IPS-18a (cell line): ENCODE data around the gene CNTFR.

Experiments used
- H3K27ac ChIP-seq: one replicate; pipeline ENCODE4 v1.5.1; 2013; ENCODE audit warnings: low read length
- H3K27me3 ChIP-seq: one replicate; pipeline ENCODE4 v1.6.1; 2013; ENCODE audit warnings: mild to moderate bottlenecking, low read length; ENCODE audit not compliant: control insufficient read depth, insufficient read depth
- H3K36me3 ChIP-seq: one replicate; pipeline ENCODE4 v1.6.1; 2013; ENCODE audit warnings: low read depth, low read length; ENCODE audit not compliant: control insufficient read depth
- H3K4me1 ChIP-seq: one replicate; pipeline ENCODE4 v1.6.1; 2013; ENCODE audit warnings: low read depth, low read length; ENCODE audit not compliant: control insufficient read depth
- H3K4me3 ChIP-seq: one replicate; pipeline ENCODE4 v1.5.1; 2013; ENCODE audit warnings: low read length
- H3K9ac ChIP-seq: one replicate; pipeline ENCODE4 v1.6.1; 2013; ENCODE audit warnings: mild to moderate bottlenecking, low read length, moderate library complexity
- H3K9me3 ChIP-seq: one replicate; pipeline ENCODE4 v1.6.1; 2013; ENCODE audit warnings: low read depth, low read length; ENCODE audit not compliant: control insufficient read depth

CNTFR gene

GRCh38 chr9:34592895-34593601 lies 3.5 kb upstream of the CNTFR start:
- no peak overlapping the region for H3K9ac ChIP-seq
- H3K4me1 ChIP-seq: peaks cover 15% of the 10 kb centered on the region
- H3K4me3 ChIP-seq: no peak overlapping the region
- peaks cover 66% of the 10 kb centered on the region for H3K27me3 ChIP-seq
- H3K27ac ChIP-seq: no peak overlapping the region
- H3K9me3 ChIP-seq: no peaks in the 10 kb centered on the region
- H3K36me3 ChIP-seq: no peaks in the 10 kb centered on the region

- Histone ChIP-seq H3K27ac (no peak overlapping the region), H3K36me3 (no peaks in the 10 kb centered on the region), H3K27me3 (peaks cover 75% of the 10 kb centered on the region), H3K9me3 (no peaks in the 10 kb centered on the region), H3K4me1 (peaks cover 15% of the 10 kb centered on the region), H3K4me3 (no peak overlapping the region), H3K9ac (no peak overlapping the region)
Measured at GRCh38 chr9:34591917-34592866, 2.7 kb upstream of the CNTFR start.

- Histone ChIP-seq H3K36me3 (no peaks in the 10 kb centered on the region), H3K27ac (no peak overlapping the region), H3K4me3 (peak overlapping the region; percentile 65), H3K4me1 (peaks cover 18% of the 10 kb centered on the region), H3K9me3 (no peaks in the 10 kb centered on the region), H3K27me3 (peaks cover 83% of the 10 kb centered on the region), H3K9ac (no peak overlapping the region)
Measured at GRCh38 chr9:34591248-34591916, 1.9 kb upstream of the CNTFR start.

GRCh38 chr9:34590381-34591247 lies 1.1 kb upstream of the CNTFR start:
- Histone ChIP-seq H3K27me3 (peaks cover 91% of the 10 kb centered on the region), H3K27ac (no peak overlapping the region), H3K36me3 (no peaks in the 10 kb centered on the region), H3K4me1 (peaks cover 25% of the 10 kb centered on the region), H3K9me3 (no peaks in the 10 kb centered on the region), H3K9ac (no peak overlapping the region), H3K4me3 (peak overlapping the region; percentile 65)

GRCh38 chr9:34588671-34589635 lies 571 bp downstream of the CNTFR start:
- Histone ChIP-seq H3K4me3 (peak overlapping the region; percentile 56), H3K4me1 (peaks cover 31% of the 10 kb centered on the region), H3K9ac (no peak overlapping the region), H3K36me3 (no peaks in the 10 kb centered on the region), H3K9me3 (no peaks in the 10 kb centered on the region), H3K27me3 (peaks cover 98% of the 10 kb centered on the region), H3K27ac (no peak overlapping the region)

GRCh38 chr9:34587271-34587670 lies 2.3 kb downstream of the CNTFR start:
- peaks cover 98% of the 10 kb centered on the region for H3K27me3 ChIP-seq
- H3K4me1 ChIP-seq: peaks cover 28% of the 10 kb centered on the region
- no peaks in the 10 kb centered on the region for H3K9me3 ChIP-seq
- no peak overlapping the region for H3K27ac ChIP-seq
- H3K36me3 ChIP-seq: no peaks in the 10 kb centered on the region
- no peak overlapping the region for H3K4me3 ChIP-seq
- no peak overlapping the region for H3K9ac ChIP-seq

- Histone ChIP-seq H3K9ac (no peak overlapping the region), H3K36me3 (no peaks in the 10 kb centered on the region), H3K27me3 (peaks cover 96% of the 10 kb centered on the region), H3K4me1 (peaks cover 28% of the 10 kb centered on the region), H3K27ac (no peak overlapping the region), H3K4me3 (no peak overlapping the region), H3K9me3 (no peaks in the 10 kb centered on the region)
Measured at GRCh38 chr9:34585946-34586669, 3.4 kb downstream of the CNTFR start.

GRCh38 chr9:34584970-34585369 lies 4.6 kb downstream of the CNTFR start:
- no peaks in the 10 kb centered on the region for H3K36me3 ChIP-seq
- H3K4me3 ChIP-seq: no peak overlapping the region
- H3K27ac ChIP-seq: no peak overlapping the region
- no peak overlapping the region for H3K9ac ChIP-seq
- H3K9me3 ChIP-seq: no peaks in the 10 kb centered on the region
- H3K4me1 ChIP-seq: peaks cover 32% of the 10 kb centered on the region
- H3K27me3 ChIP-seq: peaks cover 96% of the 10 kb centered on the region

GRCh38 chr9:34582787-34583186 lies 6.7 kb downstream of the CNTFR start:
- H3K4me1 ChIP-seq: peaks cover 40% of the 10 kb centered on the region
- H3K36me3 ChIP-seq: no peaks in the 10 kb centered on the region
- H3K9ac ChIP-seq: no peak overlapping the region
- peaks cover 96% of the 10 kb centered on the region for H3K27me3 ChIP-seq
- no peaks in the 10 kb centered on the region for H3K9me3 ChIP-seq
- H3K4me3 ChIP-seq: no peak overlapping the region
- no peak overlapping the region for H3K27ac ChIP-seq

- Histone ChIP-seq H3K27ac (no peak overlapping the region), H3K36me3 (no peaks in the 10 kb centered on the region), H3K27me3 (peaks cover 94% of the 10 kb centered on the region), H3K4me1 (peaks cover 48% of the 10 kb centered on the region), H3K9me3 (no peaks in the 10 kb centered on the region), H3K4me3 (no peak overlapping the region), H3K9ac (no peak overlapping the region)
Measured at GRCh38 chr9:34581318-34581717, 8.2 kb downstream of the CNTFR start.
